Muscle of leg (tissue), 11 donors: ENCODE measurements around the gene PYDC2. TPM values are rescaled to one million over a fixed set of nuclear protein-coding genes. Genes with fewer than 3 reads are reported as not detected.
"Not testable (repeated sequence)": the region's sequence is repeated elsewhere in the genome, so short reads cannot be mapped to it uniquely, and the experiment has no call there.

Experiments used
- DNase-seq: peaks from one replicate; pipeline ENCODE4 v3.0.0; 2013
- H3K27ac ChIP-seq: one replicate; pipeline ENCODE4 v1.5.1; 2013; ENCODE audit warnings: mild to moderate bottlenecking, low read length, control low read depth
- H3K27me3 ChIP-seq: one replicate; pipeline ENCODE4 v1.6.1; 2013; ENCODE audit warnings: low read length; ENCODE audit not compliant: control insufficient read depth, insufficient read depth
- H3K36me3 ChIP-seq: one replicate; pipeline ENCODE4 v1.6.1; 2013; ENCODE audit warnings: low read length; ENCODE audit not compliant: control insufficient read depth, insufficient read depth
- H3K4me1 ChIP-seq: one replicate; pipeline ENCODE4 v1.6.1; 2013; ENCODE audit warnings: low read length; ENCODE audit not compliant: control insufficient read depth, insufficient read depth
- H3K4me3 ChIP-seq: one replicate; pipeline ENCODE4 v1.5.1; 2013; ENCODE audit warnings: low read length, control low read depth
- H3K9me3 ChIP-seq: replicated peaks from 2 replicates; pipeline ENCODE4 v1.6.1; 2013; ENCODE audit warnings: low read depth, low read length; ENCODE audit not compliant: control insufficient read depth
- WGBS: methylation state at CpG from one replicate; pipeline ENCODE4 v1.1.5; 2013; ENCODE audit warnings: missing lambda C conversion rate; ENCODE audit not compliant: insufficient coverage; 5-methylcytosine and 5-hydroxymethylcytosine counted together
- polyA plus RNA-seq, 8 donors: library from polyadenylated mRNA; unstranded; fragments of 120-200 nt; gene quantifications; one replicate each; pipeline versions ENCODE4 v1.2.1 to v1.2.3, GENCODE V29; 2013; ENCODE audit warnings: inconsistent platforms in 1 of 8, low replicate concordance in 1 of 8; ENCODE audit not compliant: insufficient read length in 8 of 8, insufficient read depth in 1 of 8
- total RNA-seq: library from RNA; stranded (reverse); fragments of 120-200 nt; gene quantifications from one replicate; pipeline ENCODE4 v1.2.4, GENCODE V29; 2013

Gene PYDC2
- total and polyA plus RNA-seq, 9 donors, result not detected

DNA sequence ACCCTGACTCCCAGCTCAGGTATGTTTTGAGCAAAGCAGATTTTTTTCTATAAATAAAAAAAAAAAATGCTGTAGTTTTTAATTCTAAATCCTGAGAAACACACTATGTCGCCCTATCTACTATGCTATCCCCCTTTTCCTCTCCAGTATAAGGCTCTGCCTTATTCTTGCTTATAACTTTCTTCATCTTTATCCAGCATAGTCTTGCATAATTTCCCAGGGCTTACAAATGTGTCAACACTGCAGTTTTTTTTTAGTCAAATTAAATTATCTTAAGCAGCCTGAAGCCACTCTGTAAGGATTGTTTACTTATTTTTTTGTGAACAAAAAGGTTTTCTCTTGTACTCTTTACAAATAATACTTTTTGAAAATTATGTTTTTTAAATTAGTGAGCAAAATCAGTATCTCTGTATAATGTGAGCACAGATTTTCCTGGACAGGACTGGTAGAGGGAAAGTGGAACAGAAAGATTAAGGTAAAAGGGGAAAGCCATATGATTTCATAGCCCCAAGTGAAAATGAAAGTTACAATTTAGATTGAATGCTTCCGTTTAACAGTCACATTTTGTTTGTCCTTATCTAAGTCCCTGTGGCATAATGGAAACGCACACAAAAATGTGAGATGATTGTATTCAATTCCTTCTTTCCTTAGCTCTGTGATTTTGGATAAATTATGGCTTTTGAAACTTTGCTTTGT lies 5.6 kb upstream of the PYDC2 start:
- H3K36me3 ChIP-seq, result no peaks in the 10 kb centered on the region
- H3K27me3 ChIP-seq, result no peaks in the 10 kb centered on the region
- H3K4me1 ChIP-seq, result no peaks in the 10 kb centered on the region
- WGBS, result no CpG with 5 or more reads among the region's 3 CpGs
- H3K27ac ChIP-seq, result no peak overlapping the region
- no peaks in the 10 kb centered on the region for H3K9me3 ChIP-seq
- H3K4me3 ChIP-seq, result no peak overlapping the region
- DNase-seq, result no peak

DNA sequence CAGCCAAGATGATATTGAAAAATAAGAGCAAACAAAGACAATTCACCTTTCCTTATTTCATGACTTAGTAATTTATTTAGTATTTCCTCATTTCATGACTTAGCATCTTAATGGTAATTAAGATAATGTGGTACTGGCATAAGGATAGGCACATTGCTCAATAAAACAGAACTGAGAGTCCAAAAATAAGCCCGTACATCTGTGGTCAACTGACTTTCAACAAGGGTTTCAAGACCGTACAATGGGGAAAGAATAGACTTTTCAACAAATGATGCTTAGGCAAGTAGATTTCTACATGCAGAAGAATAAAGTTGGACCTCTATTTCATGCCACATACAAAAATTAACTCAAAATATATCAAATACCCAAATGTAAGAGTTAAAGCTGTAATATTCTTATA lies 603 bp upstream of the PYDC2 start:
- H3K9me3 ChIP-seq, result no peaks in the 10 kb centered on the region
- no peak overlapping the region for H3K27ac ChIP-seq
- 83% methylated on average over 1 of the region's 2 CpGs for WGBS
- H3K36me3 ChIP-seq, result no peaks in the 10 kb centered on the region
- DNase-seq, result no peak
- no peaks in the 10 kb centered on the region for H3K4me1 ChIP-seq
- no peak overlapping the region for H3K4me3 ChIP-seq
- H3K27me3 ChIP-seq, result no peaks in the 10 kb centered on the region

DNA sequence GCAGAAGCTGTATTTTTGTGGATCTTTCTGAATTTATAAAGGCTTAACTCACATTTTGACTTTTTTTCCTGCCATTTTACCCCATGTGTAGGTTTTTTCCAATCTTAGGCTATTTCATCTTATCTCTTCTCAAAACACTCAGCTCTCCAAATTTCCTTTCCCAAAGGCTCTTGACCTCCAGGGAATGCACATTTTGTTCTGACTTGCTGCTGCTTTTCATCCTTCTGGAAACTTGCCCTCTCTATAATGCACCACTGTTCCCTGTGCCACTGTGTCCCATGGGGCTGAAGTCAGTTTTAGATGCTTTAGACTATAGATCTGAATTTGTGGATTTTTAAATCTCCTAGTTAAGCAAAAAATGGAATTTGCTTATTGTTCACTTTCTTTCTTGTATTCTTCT lies 9.1 kb downstream of the PYDC2 start:
- Histone ChIP-seq H3K27ac (peak overlapping the region; percentile 14), H3K4me3 (no peak overlapping the region)
- peak; percentile 3 for DNase-seq

DNA sequence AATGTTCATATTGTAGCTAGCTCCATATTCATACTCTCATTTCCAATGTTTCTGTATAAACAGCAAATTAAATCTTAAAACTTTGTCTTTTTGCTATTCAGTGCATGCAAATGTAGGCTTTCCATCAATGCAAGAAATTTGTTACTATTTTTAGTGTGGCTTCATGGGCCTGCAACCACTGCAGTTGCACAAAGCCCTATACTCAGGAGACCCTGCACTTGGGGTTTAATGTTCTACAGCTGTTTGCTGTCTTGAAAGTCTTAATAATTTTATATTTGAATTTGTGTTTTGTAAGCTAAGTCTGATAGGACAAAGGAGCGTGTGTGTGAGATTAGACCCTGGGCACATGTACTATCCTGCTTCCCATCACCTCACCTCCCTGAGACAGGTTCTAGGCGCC lies 9.6 kb downstream of the PYDC2 start:
- DNase-seq, result peak; percentile 78
- no peaks in the 10 kb centered on the region for H3K36me3 ChIP-seq
- no peak overlapping the region for H3K4me3 ChIP-seq
- no peaks in the 10 kb centered on the region for H3K27me3 ChIP-seq
- H3K27ac ChIP-seq, result no peak overlapping the region
- no peaks in the 10 kb centered on the region for H3K9me3 ChIP-seq
- peaks cover 4% of the 10 kb centered on the region for H3K4me1 ChIP-seq
- no CpG with 5 or more reads among the region's 2 CpGs for WGBS

More for the DNA sequence above, 9.1 kb downstream of the PYDC2 start:
- Histone ChIP-seq H3K36me3 (no peaks in the 10 kb centered on the region), H3K9me3 (no peaks in the 10 kb centered on the region), H3K4me1 (peaks cover 4% of the 10 kb centered on the region), H3K27me3 (no peaks in the 10 kb centered on the region)

DNA sequence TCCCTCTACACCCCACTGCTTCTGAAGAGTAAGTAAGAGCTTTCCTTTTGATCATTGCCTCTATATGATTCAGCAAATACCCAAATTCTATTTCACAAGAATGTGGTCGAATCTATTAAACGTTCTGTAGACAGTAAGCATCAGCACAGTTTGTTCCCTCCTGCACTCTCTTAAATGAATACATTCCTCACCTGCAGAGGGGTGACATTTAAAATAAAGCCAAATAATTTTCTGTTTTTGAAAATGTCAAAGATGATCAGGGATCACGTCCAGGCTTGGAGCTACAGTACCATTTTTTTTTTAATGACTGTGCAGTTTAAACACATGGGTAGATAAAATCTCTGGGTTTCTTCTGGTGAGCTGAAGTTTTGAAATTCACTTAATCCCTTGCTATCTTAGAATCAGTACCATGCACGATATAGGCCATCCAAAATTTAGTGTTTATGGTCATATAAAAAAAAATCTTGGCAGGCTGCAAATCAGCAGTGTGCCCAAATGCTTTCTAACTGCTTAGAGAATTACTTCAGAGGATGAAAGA lies 12.8 kb downstream of the PYDC2 start:
- H3K27ac ChIP-seq, result no peak overlapping the region
- H3K4me3 ChIP-seq, result no peak overlapping the region
- H3K9me3 ChIP-seq, result no peaks in the 10 kb centered on the region
- no peak for DNase-seq
- H3K36me3 ChIP-seq, result no peaks in the 10 kb centered on the region
- no CpG with 5 or more reads among the region's 4 CpGs for WGBS
- no peaks in the 10 kb centered on the region for H3K27me3 ChIP-seq
- H3K4me1 ChIP-seq, result peaks cover 4% of the 10 kb centered on the region

DNA sequence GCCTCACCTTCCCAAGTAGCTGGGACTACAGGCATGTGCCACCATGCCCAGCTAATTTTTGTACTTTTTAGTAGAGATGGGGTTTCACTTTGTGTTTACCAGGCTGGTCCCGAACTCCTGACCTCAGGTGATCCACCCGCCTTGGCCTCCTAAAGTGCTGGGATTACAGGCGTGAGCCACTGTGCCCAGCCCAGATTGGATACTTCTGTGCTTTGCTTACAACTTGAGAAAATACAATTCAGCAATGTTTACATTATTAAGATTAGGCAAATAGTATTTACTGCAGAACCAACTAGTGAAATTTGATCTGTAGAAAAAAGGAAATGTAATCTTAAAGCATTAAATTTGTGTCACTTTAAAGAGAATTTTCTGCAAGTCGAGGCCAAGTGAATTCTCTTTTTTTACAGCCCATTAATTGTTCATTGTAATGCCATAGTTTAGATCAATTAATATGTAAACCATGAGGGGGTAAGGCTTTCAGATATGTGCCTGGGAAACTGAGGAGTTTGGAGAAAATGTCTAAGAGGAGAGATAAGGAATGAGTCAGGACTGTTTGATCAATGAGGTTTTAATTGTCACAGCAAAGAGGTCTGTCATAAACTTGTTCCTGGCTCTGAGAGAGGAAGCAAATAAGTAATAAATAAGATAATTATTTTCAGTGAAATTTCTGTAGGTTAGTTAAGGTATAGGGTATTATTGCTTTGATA lies 15.3 kb downstream of the PYDC2 start:
- Histone ChIP-seq H3K36me3 (no peaks in the 10 kb centered on the region), H3K27ac (no peak overlapping the region), H3K4me1 (no peaks in the 10 kb centered on the region), H3K27me3 (no peaks in the 10 kb centered on the region), H3K4me3 (no peak overlapping the region), H3K9me3 (no peaks in the 10 kb centered on the region)
- DNase-seq, result no peak
- 100% methylated on average over 2 of the region's 4 CpGs for WGBS

DNA sequence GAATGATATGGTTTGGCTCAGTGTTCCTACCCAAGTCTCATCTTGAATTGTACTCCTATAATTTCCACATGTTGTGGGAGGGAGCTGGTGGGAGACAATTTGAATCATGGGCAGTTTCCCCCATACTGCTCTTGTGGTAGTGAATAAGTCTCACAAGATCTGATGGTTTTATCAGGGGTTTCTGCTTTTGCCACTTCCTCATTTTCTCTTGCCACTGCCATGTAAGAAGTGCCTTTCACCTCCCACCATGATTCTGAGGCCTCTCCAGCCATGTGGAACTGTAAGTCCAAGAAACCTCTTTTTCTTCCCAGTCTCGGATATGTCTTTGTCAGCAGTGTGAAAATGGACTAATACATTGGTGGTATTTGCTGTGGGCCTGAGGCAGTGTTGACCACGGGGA lies 23.0 kb downstream of the PYDC2 start:
- not testable (repeated sequence) for H3K4me1 ChIP-seq, DNase-seq
- WGBS, result 60% methylated on average over 1 of the region's 2 CpGs

DNA sequence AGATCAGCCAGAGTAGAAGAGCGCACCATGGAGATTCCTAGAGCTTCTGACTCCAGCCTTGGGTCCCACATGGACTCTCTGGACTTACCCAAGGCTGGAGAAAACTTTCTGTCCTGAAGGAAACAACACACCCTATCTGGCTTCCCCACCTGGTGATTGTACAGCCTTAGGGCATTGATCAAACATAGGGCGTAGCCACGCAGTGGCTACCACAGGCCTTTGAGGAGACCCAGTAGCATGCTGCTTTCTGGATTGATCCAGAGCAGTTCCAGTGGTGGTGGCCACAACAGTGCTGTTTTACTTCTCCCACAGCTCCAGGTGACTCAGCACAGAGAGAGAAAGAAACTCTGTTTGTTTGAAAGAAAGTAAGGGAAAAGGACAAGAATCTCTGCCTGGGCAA lies 23.5 kb downstream of the PYDC2 start:
- H3K27me3 ChIP-seq, result no peaks in the 10 kb centered on the region
- DNase-seq, result no peak
- H3K36me3 ChIP-seq, result no peaks in the 10 kb centered on the region
- no peak overlapping the region for H3K4me3 ChIP-seq
- H3K4me1 ChIP-seq, result no peaks in the 10 kb centered on the region
- H3K27ac ChIP-seq, result no peak overlapping the region
- WGBS, result 79% methylated on average over 2 of the region's 3 CpGs
- H3K9me3 ChIP-seq, result no peaks in the 10 kb centered on the region

More for the DNA sequence above, 23.0 kb downstream of the PYDC2 start:
- not testable (repeated sequence) for H3K4me3 ChIP-seq, H3K27ac ChIP-seq, H3K36me3 ChIP-seq, H3K27me3 ChIP-seq, H3K9me3 ChIP-seq

DNA sequence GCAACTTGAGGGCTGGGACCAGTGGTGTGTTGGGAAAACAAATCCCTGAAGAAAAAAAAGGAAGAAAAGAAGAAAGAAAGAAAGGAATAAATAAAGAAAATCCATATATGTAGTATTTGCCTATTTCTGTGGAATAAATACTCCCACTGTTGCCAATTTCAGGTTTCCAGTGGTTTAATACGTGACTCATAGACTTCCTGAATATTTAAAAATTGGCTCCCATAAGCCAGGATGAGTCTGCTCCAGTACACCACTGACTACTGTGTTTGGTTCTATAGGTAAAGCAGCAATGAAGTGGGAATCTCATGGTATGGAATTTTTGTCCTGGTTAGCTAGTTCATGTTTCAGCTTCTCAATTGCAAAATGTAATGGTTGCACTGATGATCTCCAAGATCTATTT lies 31.6 kb downstream of the PYDC2 start:
- no peak for DNase-seq
- WGBS, result no CpG with 5 or more reads among the region's 1 CpG
- Histone ChIP-seq H3K27me3 (no peaks in the 10 kb centered on the region), H3K4me3 (no peak overlapping the region), H3K27ac (no peak overlapping the region), H3K9me3 (no peaks in the 10 kb centered on the region), H3K4me1 (no peaks in the 10 kb centered on the region), H3K36me3 (no peaks in the 10 kb centered on the region)

DNA sequence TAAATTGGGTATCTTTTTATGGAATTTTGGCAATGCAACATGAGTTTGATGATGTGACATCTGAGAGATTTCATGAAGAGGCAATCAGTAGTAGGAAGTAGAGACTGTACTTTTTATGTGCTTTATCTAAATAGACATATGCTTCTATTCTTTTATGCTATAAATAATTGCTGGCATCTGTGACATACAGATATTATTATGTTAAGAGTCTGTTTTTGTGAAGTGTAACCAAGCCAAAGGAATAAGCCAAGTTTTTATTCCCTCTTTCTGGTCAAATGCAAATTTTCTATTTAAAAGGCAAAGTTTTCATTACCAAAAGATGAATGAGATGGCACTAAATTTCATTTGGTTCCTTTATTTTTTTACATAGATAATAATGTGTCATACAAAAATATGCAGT lies 32.4 kb downstream of the PYDC2 start:
- Histone ChIP-seq H3K27me3 (no peaks in the 10 kb centered on the region), H3K9me3 (no peaks in the 10 kb centered on the region), H3K4me1 (no peaks in the 10 kb centered on the region), H3K4me3 (no peak overlapping the region), H3K27ac (no peak overlapping the region), H3K36me3 (no peaks in the 10 kb centered on the region)
- DNase-seq, result no peak
